Upper lobe of left lung (tissue), 6 donors: Measurements from ENCODE around the gene ME3. TPM values are rescaled to one million over a fixed set of nuclear protein-coding genes. Genes with fewer than 3 reads are reported as not detected.

ENCODE experiments used
- ATAC-seq, 2 donors: fragments of 200-7000 bp; cut with Tn5 transposase; one replicate each; pipeline ENCODE4 v1.9.1; 2022; ENCODE audit warnings: mild to moderate bottlenecking in 2 of 2, moderate library complexity in 2 of 2; ENCODE audit not compliant: low FRiP score in 2 of 2
- DNase-seq, 2 donors: peaks; one replicate each; pipeline ENCODE4 v3.0.0-alpha.2; 2019 to 2020
- H3K27ac ChIP-seq, 4 donors: fragments of 200-600 bp; sonication (generic); one replicate each; pipeline ENCODE4 v1.5.1; 2016 to 2019
- H3K27me3 ChIP-seq, 4 donors: fragments of 200-600 bp; sonication (generic); one replicate each; pipeline ENCODE4 v1.5.1; 2017 to 2019
- H3K36me3 ChIP-seq, 4 donors: fragments of 200-600 bp; sonication (generic); one replicate each; pipeline ENCODE4 v1.5.1; 2016 to 2019
- H3K4me1 ChIP-seq, 4 donors: fragments of 200-600 bp; sonication (generic); one replicate each; pipeline ENCODE4 v1.5.1; 2018 to 2019
- H3K4me3 ChIP-seq, 4 donors: fragments of 200-600 bp; sonication (generic); one replicate each; pipeline ENCODE4 v1.5.1; 2017 to 2019; ENCODE audit warnings: mild to moderate bottlenecking in 2 of 4, moderate library complexity in 1 of 4
- H3K9me3 ChIP-seq, 4 donors: fragments of 200-600 bp; sonication (generic); one replicate each; pipeline ENCODE4 v1.5.1; 2018 to 2019
- CTCF ChIP-seq, 6 experiments: fragments of 450-650 bp in 4 of 6; fragments of 200-600 bp in 2 of 6; sonication (generic) in 2 of 6; IDR thresholded peaks; one replicate each; pipeline ENCODE4 v1.5.1; 2016 to 2019; ENCODE audit warnings: antibody characterized with exemption in 6 of 6
- EP300 ChIP-seq, 4 donors: sonication (generic); formaldehyde crosslinking; IDR thresholded peaks; one replicate each; pipeline ENCODE4 v1.5.1; 2017; ENCODE audit warnings: antibody characterized with exemption in 4 of 4, control low read depth in 2 of 4
- POLR2A ChIP-seq, 4 donors: fragments of 450-650 bp; IDR thresholded peaks; one replicate each; pipeline ENCODE4 v1.5.1; 2016 to 2017; ENCODE audit warnings: antibody characterized with exemption in 4 of 4, mild to moderate bottlenecking in 2 of 4
- POLR2AphosphoS5 ChIP-seq, 2 donors: sonication (generic); formaldehyde crosslinking; IDR thresholded peaks; one replicate each; pipeline ENCODE4 v1.5.1; 2017; ENCODE audit warnings: antibody characterized with exemption in 2 of 2
- WGBS, 2 donors: methylation state at CpG; one replicate each; pipeline ENCODE4 v1.1.5; 2017 to 2018; 5-methylcytosine and 5-hydroxymethylcytosine counted together
- total RNA-seq, 6 donors: library from RNA; depleted of rRNA in 4 of 6; stranded (reverse); fragments of >200 nt in 4 of 6; gene quantifications; one replicate each; pipeline versions ENCODE4 v1.1.0 to v1.2.1, GENCODE V29; 2016 to 2021
- donor health status: DM: no; HTN: no; CAD: no; lungs with moderate emphysema.
- donor health status: DM: no; HTN: yes; CAD: no; lungs with severe emphysema.

Gene ME3
- total RNA-seq, 6 donors from 2014 or later: 19.5 to 56.6 (median 34.7) TPM

GRCh38 chr11:86416494-86416893 lies 255.9 kb downstream of the ME3 start:
- ATAC-seq: peak in 1 of 2 donors; percentile 43
- Histone ChIP-seq H3K4me3 (no peak overlapping the region), H3K27ac (no peak overlapping the region), H3K27me3 (no peaks in the 10 kb centered on the region), H3K4me1 (no peaks in the 10 kb centered on the region), H3K9me3 (no peaks in the 10 kb centered on the region), H3K36me3 (no peaks in the 10 kb centered on the region)
- WGBS, 2 donors: 83 to 86% methylated on average over 1 of the region's 1 CpG
- DNase-seq: no peak
- TF ChIP-seq EP300 (IDR thresholded peaks at IDR 0.05) (no peak), CTCF (IDR thresholded peaks at IDR 0.05) (no peak), POLR2AphosphoS5 (IDR thresholded peaks at IDR 0.05) (no peak), POLR2A (IDR thresholded peaks at IDR 0.05) (no peak)

GRCh38 chr11:86415026-86415425 lies 257.4 kb downstream of the ME3 start:
- DNase-seq: no peak
- Histone ChIP-seq H3K27ac (no peak overlapping the region), H3K4me3 (no peak overlapping the region), H3K9me3 (no peaks in the 10 kb centered on the region), H3K27me3 (no peaks in the 10 kb centered on the region), H3K4me1 (no peaks in the 10 kb centered on the region), H3K36me3 (no peaks in the 10 kb centered on the region)
- WGBS, 2 donors: 79 to 82% methylated on average over 4 of the region's 4 CpGs
- TF ChIP-seq CTCF (IDR thresholded peaks at IDR 0.05) (no peak), POLR2A (IDR thresholded peaks at IDR 0.05) (no peak), EP300 (IDR thresholded peaks at IDR 0.05) (no peak), POLR2AphosphoS5 (IDR thresholded peaks at IDR 0.05) (no peak)
- ATAC-seq: no peak

- no peak for ATAC-seq
- Histone ChIP-seq H3K27ac (no peak overlapping the region), H3K4me1 (no peaks in the 10 kb centered on the region), H3K36me3 (no peaks in the 10 kb centered on the region), H3K9me3 (no peaks in the 10 kb centered on the region), H3K27me3 (no peaks in the 10 kb centered on the region), H3K4me3 (no peak overlapping the region)
- WGBS, 2 donors: 98 to 99% methylated on average over 2 of the region's 2 CpGs
- no peak for TF ChIP-seq POLR2A (IDR thresholded peaks at IDR 0.05)
- DNase-seq: no peak
These were observed 258.4 kb downstream of the ME3 start for GRCh38 chr11:86414032-86414431.

- DNase-seq (no peak), ATAC-seq (no peak)
- no peak for TF ChIP-seq EP300 (IDR thresholded peaks at IDR 0.05)
- TF ChIP-seq POLR2AphosphoS5 (IDR thresholded peaks at IDR 0.05): no peak
- TF ChIP-seq POLR2A (IDR thresholded peaks at IDR 0.05): no peak
- no peak for TF ChIP-seq CTCF (IDR thresholded peaks at IDR 0.05)
- H3K4me1 ChIP-seq: no peaks in the 10 kb centered on the region
- no peaks in the 10 kb centered on the region for H3K27me3 ChIP-seq
- no peaks in the 10 kb centered on the region for H3K9me3 ChIP-seq
- H3K27ac ChIP-seq: no peak overlapping the region
- no peaks in the 10 kb centered on the region for H3K36me3 ChIP-seq
- H3K4me3 ChIP-seq: no peak overlapping the region
These were observed 263.6 kb downstream of the ME3 start for GRCh38 chr11:86408845-86409244.

GRCh38 chr11:86403458-86403857 lies 269.0 kb downstream of the ME3 start:
- Histone ChIP-seq H3K9me3 (no peaks in the 10 kb centered on the region), H3K36me3 (no peaks in the 10 kb centered on the region), H3K4me1 (no peaks in the 10 kb centered on the region), H3K27me3 (no peaks in the 10 kb centered on the region), H3K4me3 (no peak overlapping the region), H3K27ac (no peak overlapping the region)
- ATAC-seq (peak in 1 of 2 donors; percentile 79), DNase-seq (no peak)
- TF ChIP-seq CTCF (IDR thresholded peaks at IDR 0.05) (no peak), POLR2A (IDR thresholded peaks at IDR 0.05) (no peak), POLR2AphosphoS5 (IDR thresholded peaks at IDR 0.05) (no peak), EP300 (IDR thresholded peaks at IDR 0.05) (no peak)
- WGBS, 2 donors: 73 to 76% methylated on average over 1 of the region's 1 CpG
